GM21447 (cell line): Measurements from ENCODE around the gene ZC3H10.

Experiments
- ATAC-seq: cut with Tn5 transposase; IDR thresholded peaks from one replicate; pipeline ENCODE4 v1.9.1; 2021; ENCODE audit not compliant: unreplicated experiment

Gene ZC3H10

DNA sequence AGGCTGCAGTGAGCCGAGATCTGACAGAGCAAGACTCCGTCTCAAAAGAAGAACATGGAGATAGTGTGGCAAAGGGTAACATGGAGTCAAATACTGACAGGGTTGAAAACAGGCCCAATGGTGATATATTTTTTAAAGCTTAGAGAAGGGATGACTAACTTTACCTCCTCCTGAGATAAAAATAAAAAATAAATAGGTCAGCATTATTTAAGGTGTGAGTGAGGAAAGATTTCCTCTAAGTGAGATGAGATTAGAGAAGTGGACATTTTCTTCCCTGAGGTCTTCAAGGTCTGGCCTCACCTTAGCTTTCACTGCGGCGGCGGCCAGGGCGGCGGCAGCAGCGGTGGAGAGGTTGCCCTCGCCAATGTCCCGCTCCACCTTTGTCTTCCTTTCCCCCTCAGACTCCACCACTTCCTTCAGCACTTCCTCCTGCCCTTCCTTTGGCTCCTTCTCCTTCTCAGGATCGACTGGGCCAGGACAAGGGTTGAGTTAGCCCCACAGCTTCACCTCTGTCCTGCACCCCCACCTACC, 51.2 kb downstream of the ZC3H10 start:
- ATAC-seq: no peak

DNA sequence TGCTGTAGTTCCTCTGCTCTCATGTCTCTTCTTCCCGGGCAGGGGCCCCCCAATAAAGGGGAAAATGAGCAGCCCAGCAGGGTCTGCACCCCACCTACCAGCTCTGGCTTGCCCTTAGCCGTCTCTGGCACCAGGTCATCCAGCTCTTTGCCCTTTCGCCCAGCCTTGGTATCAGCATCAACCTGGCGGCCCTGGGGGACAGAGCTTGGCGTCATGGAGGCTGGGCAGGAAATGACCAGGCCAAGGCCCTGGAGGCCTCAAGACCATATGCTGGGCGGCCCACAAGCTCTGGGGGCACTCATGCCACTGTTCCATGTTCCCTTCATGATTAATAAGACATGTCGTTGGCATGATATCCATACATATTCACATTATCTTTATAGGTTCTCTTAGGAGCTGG, 54.8 kb downstream of the ZC3H10 start:
- no peak for ATAC-seq
